NOMO-1 treated with dmso at 0.1 percent for 144 hours (cell line): ENCODE data around the gene ANKRD37.

Experiments
- DNase-seq: peaks from one replicate; lab custom pipeline; 2025; ENCODE audit not compliant: unreplicated experiment; lab: John Stamatoyannopoulos, UW

The ANKRD37 gene

GRCh38 chr4:185412412-185412811, 15.8 kb downstream of the ANKRD37 start:
- DNase-seq: no peak

DNA sequence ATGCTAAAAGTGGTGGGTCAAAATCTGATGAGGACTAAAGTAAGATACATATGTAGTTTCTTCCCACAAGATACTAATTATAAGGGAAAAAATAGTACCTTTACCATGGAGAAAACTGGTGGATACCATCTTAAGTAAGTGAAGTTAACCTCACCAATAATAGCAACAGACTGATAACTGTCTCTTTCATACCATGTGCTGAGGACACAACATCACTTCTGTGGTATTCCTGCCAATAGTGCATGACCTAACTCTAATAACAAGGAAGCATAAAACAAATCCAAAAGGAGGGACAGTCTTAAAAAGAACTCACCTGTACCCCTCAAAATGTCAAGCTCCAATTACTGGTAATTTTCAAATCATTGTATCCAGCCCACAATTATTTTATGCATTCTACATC, 20.3 kb downstream of the ANKRD37 start:
- DNase-seq: no peak

- DNase-seq: no peak
These were observed 24.9 kb downstream of the ANKRD37 start for GRCh38 chr4:185421366-185422124.

- DNase-seq: no peak
These were observed 28.4 kb downstream of the ANKRD37 start for GRCh38 chr4:185424905-185425646.

GRCh38 chr4:185425647-185426352, 29.2 kb downstream of the ANKRD37 start, which contains the start of gene UFSP2:
TSS of gene UFSP2 (minus strand) at chr4:185425964. CDS start at chr4:185425868, 96 bp downstream.
- DNase-seq: peak; percentile 62

GRCh38 chr4:185426960-185427688, 30.5 kb downstream of the ANKRD37 start:
- no peak for DNase-seq

GRCh38 chr4:185429660-185430059, 33.0 kb downstream of the ANKRD37 start:
- DNase-seq: no peak

DNA sequence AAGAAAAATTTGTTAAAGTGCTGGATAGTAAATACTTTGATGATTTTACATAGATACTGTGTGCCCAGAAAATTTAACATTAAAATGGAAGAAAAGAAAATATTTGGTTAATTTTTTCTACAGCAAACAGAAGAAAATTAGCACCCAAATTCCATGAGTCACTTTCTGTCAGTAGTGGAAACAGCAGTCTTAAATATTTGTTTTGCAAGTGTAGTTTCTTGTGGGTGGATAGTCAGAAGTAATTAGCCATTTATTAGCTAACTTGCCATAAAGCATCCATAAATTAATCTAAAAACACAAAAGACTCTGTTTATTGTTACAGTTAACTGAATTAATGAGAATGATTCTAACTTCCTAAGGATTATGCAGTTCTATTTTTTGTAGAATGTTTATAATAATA, 38.8 kb downstream of the ANKRD37 start:
- no peak for DNase-seq

DNA sequence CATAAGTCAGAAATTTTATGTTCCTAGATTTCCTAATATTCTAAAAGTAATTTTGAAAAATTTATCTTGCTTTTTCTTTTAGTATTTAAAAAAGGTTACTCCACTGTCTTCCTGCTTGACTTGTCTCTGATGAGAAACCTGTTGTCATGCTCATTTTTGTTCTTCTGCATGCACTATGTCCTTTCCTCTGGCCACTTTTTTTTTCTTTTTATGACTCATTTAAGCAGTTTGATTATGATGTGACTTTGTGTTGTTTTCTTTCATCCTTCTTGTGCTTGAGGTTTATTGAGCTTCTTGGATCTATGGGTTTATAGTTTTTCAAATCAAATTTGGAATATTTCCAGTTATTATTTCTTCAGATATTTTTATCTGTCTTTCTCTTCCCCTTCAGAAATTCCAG, 41.2 kb downstream of the ANKRD37 start:
- DNase-seq: no peak

DNA sequence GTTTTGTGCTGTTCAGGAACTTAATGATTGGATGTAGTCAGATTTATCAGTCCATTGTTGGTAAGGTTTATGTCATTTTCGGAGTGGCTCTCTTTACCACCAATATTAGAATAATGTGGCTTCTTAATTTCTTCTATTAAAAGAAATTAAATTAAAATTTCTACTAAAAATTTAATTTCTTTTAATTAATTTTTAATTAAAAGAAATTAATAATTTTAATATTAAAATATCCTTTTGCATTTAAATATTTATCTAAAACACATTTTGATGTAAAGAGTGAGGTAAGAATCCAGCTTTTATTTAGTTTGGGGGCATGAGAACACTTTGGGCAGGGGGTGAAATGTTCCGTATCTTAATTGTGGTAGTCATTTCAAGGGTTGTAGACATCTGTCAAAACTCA, 44.8 kb downstream of the ANKRD37 start:
- no peak for DNase-seq

- DNase-seq: no peak
These were observed 48.6 kb downstream of the ANKRD37 start for GRCh38 chr4:185445209-185445608.
